Upper lobe of left lung (tissue), 6 donors: ENCODE data around the gene C17orf114.

Experiments used
- ATAC-seq, 2 donors: fragments of 200-7000 bp; cut with Tn5 transposase; one replicate each; pipeline ENCODE4 v1.9.1; 2022; ENCODE audit warnings: mild to moderate bottlenecking in 2 of 2, moderate library complexity in 2 of 2; ENCODE audit not compliant: low FRiP score in 2 of 2
- DNase-seq, 2 donors: peaks; one replicate each; pipeline ENCODE4 v3.0.0-alpha.2; 2019 to 2020
- H3K27ac ChIP-seq, 4 donors: fragments of 200-600 bp; sonication (generic); one replicate each; pipeline ENCODE4 v1.5.1; 2016 to 2019
- H3K27me3 ChIP-seq, 4 donors: fragments of 200-600 bp; sonication (generic); one replicate each; pipeline ENCODE4 v1.5.1; 2017 to 2019
- H3K36me3 ChIP-seq, 4 donors: fragments of 200-600 bp; sonication (generic); one replicate each; pipeline ENCODE4 v1.5.1; 2016 to 2019
- H3K4me1 ChIP-seq, 4 donors: fragments of 200-600 bp; sonication (generic); one replicate each; pipeline ENCODE4 v1.5.1; 2018 to 2019
- H3K4me3 ChIP-seq, 4 donors: fragments of 200-600 bp; sonication (generic); one replicate each; pipeline ENCODE4 v1.5.1; 2017 to 2019; ENCODE audit warnings: mild to moderate bottlenecking in 2 of 4, moderate library complexity in 1 of 4
- H3K9me3 ChIP-seq, 4 donors: fragments of 200-600 bp; sonication (generic); one replicate each; pipeline ENCODE4 v1.5.1; 2018 to 2019
- EP300 ChIP-seq, 4 donors: sonication (generic); formaldehyde crosslinking; IDR thresholded peaks; one replicate each; pipeline ENCODE4 v1.5.1; 2017; ENCODE audit warnings: antibody characterized with exemption in 4 of 4, control low read depth in 2 of 4
- POLR2A ChIP-seq, 4 donors: fragments of 450-650 bp; IDR thresholded peaks; one replicate each; pipeline ENCODE4 v1.5.1; 2016 to 2017; ENCODE audit warnings: antibody characterized with exemption in 4 of 4, mild to moderate bottlenecking in 2 of 4
- POLR2AphosphoS5 ChIP-seq, 2 donors: sonication (generic); formaldehyde crosslinking; IDR thresholded peaks; one replicate each; pipeline ENCODE4 v1.5.1; 2017; ENCODE audit warnings: antibody characterized with exemption in 2 of 2
- WGBS, 2 donors: methylation state at CpG; one replicate each; pipeline ENCODE4 v1.1.5; 2017 to 2018; 5-methylcytosine and 5-hydroxymethylcytosine counted together
- TF ChIP-seq, protein P1 (sequence below), 6 experiments: fragments of 450-650 bp in 4 of 6; fragments of 200-600 bp in 2 of 6; sonication (generic) in 2 of 6; IDR thresholded peaks; one replicate each; pipeline ENCODE4 v1.5.1; 2016 to 2019; ENCODE audit warnings: antibody characterized with exemption in 6 of 6
- donor health status: DM: no; HTN: no; CAD: no; lungs with moderate emphysema.
- donor health status: DM: no; HTN: yes; CAD: no; lungs with severe emphysema.

C17orf114 gene

GRCh38 chr17:4802228-4802627 lies at the start of gene C17orf114:
TSS of gene C17orf114 (minus strand) at chr17:4802328.
- H3K27ac ChIP-seq, result no peak within 1 kb of the TSS
- peaks cover 6 to 13% (median 9%) of the 10 kb centered on the region in 4 donors for H3K4me1 ChIP-seq
- H3K4me3 ChIP-seq, result no peak within 1 kb of the TSS
- peaks cover 0 to 22% (median 12%) of the 10 kb centered on the region in 4 donors for H3K36me3 ChIP-seq
- TF ChIP-seq POLR2A (IDR thresholded peaks at IDR 0.05) (no peak), POLR2AphosphoS5 (IDR thresholded peaks at IDR 0.05) (no peak), EP300 (IDR thresholded peaks at IDR 0.05) (no peak)
- TF ChIP-seq, protein P1, sequence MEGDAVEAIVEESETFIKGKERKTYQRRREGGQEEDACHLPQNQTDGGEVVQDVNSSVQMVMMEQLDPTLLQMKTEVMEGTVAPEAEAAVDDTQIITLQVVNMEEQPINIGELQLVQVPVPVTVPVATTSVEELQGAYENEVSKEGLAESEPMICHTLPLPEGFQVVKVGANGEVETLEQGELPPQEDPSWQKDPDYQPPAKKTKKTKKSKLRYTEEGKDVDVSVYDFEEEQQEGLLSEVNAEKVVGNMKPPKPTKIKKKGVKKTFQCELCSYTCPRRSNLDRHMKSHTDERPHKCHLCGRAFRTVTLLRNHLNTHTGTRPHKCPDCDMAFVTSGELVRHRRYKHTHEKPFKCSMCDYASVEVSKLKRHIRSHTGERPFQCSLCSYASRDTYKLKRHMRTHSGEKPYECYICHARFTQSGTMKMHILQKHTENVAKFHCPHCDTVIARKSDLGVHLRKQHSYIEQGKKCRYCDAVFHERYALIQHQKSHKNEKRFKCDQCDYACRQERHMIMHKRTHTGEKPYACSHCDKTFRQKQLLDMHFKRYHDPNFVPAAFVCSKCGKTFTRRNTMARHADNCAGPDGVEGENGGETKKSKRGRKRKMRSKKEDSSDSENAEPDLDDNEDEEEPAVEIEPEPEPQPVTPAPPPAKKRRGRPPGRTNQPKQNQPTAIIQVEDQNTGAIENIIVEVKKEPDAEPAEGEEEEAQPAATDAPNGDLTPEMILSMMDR (IDR thresholded peaks at IDR 0.05), result no peak
- no peak for DNase-seq
- H3K27me3 ChIP-seq, result no peaks in the 10 kb centered on the region
- no peaks in the 10 kb centered on the region for H3K9me3 ChIP-seq
- 77 to 87% methylated on average over 9 of the region's 9 CpGs for WGBS, 2 donors
- no peak for ATAC-seq

- no peaks in the 10 kb centered on the region for H3K36me3 ChIP-seq
- no peaks in the 10 kb centered on the region for H3K9me3 ChIP-seq
- DNase-seq (no peak), ATAC-seq (no peak)
- peaks cover 41 to 54% (median 46%) of the 10 kb centered on the region in 4 donors for H3K4me1 ChIP-seq
- WGBS, 2 donors, result 68 to 87% methylated on average over 3 of the region's 3 CpGs
- peak overlapping the region in 2 of 4 donors; percentile 64 to 72 for H3K27ac ChIP-seq
- TF ChIP-seq POLR2AphosphoS5 (IDR thresholded peaks at IDR 0.05) (no peak), EP300 (IDR thresholded peaks at IDR 0.05) (no peak), POLR2A (IDR thresholded peaks at IDR 0.05) (no peak)
- TF ChIP-seq, protein P1 (IDR thresholded peaks at IDR 0.05), result no peak
- no peaks in the 10 kb centered on the region for H3K27me3 ChIP-seq
- H3K4me3 ChIP-seq, result no peak overlapping the region
These were observed 49.0 kb upstream of the C17orf114 start for GRCh38 chr17:4851084-4851483.

GRCh38 chr17:4850246-4850645 lies 48.1 kb upstream of the C17orf114 start:
- Histone ChIP-seq H3K27ac (peak overlapping the region in 3 of 4 donors; percentile 62 to 72 (median 64)), H3K4me1 (peaks cover 41 to 52% (median 48%) of the 10 kb centered on the region in 4 donors), H3K27me3 (no peaks in the 10 kb centered on the region), H3K9me3 (no peaks in the 10 kb centered on the region), H3K36me3 (no peaks in the 10 kb centered on the region), H3K4me3 (no peak overlapping the region)
- TF ChIP-seq POLR2A (IDR thresholded peaks at IDR 0.05) (no peak), EP300 (IDR thresholded peaks at IDR 0.05) (no peak), POLR2AphosphoS5 (IDR thresholded peaks at IDR 0.05) (no peak)
- TF ChIP-seq, protein P1 (IDR thresholded peaks at IDR 0.05), result no peak
- DNase-seq (no peak), ATAC-seq (no peak)
- WGBS, 2 donors, result 67 to 84% methylated on average over 2 of the region's 2 CpGs

DNA sequence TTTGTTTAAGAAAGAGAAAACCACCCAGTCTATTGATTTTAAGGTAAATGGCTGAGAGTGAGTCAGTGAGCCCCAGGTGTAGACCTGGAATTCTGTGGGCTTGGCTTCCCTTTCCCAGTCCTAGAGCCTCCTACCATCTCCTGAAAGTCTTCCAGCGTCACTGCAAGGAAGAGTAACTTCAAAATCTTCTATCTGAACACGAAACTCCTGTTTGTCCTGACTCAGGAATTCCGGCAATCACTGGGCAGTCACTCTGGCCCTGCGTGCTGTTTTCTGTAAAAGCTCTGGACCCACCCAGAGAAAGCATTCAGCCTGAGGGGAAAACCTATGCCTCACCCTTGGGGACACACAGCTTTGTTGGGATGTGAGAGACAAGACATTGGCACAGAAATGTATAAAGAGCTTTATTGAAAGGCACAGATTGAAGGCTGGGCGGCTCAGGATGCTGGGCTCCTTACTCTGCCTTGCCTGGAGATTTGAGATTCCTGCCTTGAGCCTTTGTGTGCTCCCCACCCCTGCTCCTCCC lies 46.9 kb upstream of the C17orf114 start:
- ATAC-seq (no peak), DNase-seq (no peak)
- H3K36me3 ChIP-seq, result no peaks in the 10 kb centered on the region
- TF ChIP-seq, protein P1 (IDR thresholded peaks at IDR 0.05), result no peak
- peak in 1 of 2 donors; percentile 15 for TF ChIP-seq POLR2AphosphoS5 (IDR thresholded peaks at IDR 0.05)
- TF ChIP-seq POLR2A (IDR thresholded peaks at IDR 0.05), result no peak
- TF ChIP-seq EP300 (IDR thresholded peaks at IDR 0.05), result no peak
- peaks cover 35 to 51% (median 43%) of the 10 kb centered on the region in 4 donors for H3K4me1 ChIP-seq
- H3K27ac ChIP-seq, result peak overlapping the region; percentile 36 to 72 (median 63)
- no peaks in the 10 kb centered on the region for H3K9me3 ChIP-seq
- H3K27me3 ChIP-seq, result no peaks in the 10 kb centered on the region
- WGBS, 2 donors, result 67 to 76% methylated on average over 5 of the region's 5 CpGs
- H3K4me3 ChIP-seq, result no peak overlapping the region
